PC-9 (cell line): ENCODE results near the gene CREM.

ENCODE experiments used
- CTCF ChIP-seq: fragments of 200-600 bp; sonication (generic); conservative IDR thresholded peaks from 2 replicates; pipeline ENCODE4 v1.6.1; 2017; ENCODE audit warnings: mixed run types, antibody characterized with exemption, mild to moderate bottlenecking, moderate library complexity
- EZH2 ChIP-seq: fragments of 200-600 bp; sonication (generic); IDR thresholded peaks from 2 replicates; pipeline ENCODE4 v1.8.0; 2017; ENCODE audit warnings: antibody characterized with exemption, low read depth

DNA sequence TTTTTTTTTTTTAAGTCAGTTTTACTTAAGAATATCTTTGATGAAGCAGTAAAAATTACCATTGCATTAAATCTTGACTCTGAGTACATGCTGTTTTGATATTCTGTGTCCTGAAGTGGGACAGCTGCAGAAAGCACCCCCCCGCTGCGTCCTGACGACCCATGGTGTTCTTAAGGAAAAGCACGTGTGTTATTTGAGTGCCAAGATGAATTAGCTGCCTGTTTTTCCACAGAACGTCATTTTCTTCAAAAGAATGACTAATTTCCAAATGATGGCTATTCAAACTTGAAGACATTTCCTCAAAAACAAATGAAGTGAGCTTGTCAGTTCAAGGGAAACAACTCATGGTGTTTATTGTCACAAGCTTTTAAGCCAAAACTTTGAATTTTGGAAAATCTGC lies 45.9 kb downstream of the CREM start:
- TF ChIP-seq CTCF: no peak
- TF ChIP-seq EZH2: no peak
